ENCODE measurements around the gene PXYLP1. TPM values are rescaled to one million over a fixed set of nuclear protein-coding genes. Genes with fewer than 3 reads are reported as not detected.
A peak's percentile ranks its signal among the peaks of the same experiment; 100 is the strongest.

PXYLP1 gene
- total RNA-seq, 1 donor, result 6.5 TPM

DNA sequence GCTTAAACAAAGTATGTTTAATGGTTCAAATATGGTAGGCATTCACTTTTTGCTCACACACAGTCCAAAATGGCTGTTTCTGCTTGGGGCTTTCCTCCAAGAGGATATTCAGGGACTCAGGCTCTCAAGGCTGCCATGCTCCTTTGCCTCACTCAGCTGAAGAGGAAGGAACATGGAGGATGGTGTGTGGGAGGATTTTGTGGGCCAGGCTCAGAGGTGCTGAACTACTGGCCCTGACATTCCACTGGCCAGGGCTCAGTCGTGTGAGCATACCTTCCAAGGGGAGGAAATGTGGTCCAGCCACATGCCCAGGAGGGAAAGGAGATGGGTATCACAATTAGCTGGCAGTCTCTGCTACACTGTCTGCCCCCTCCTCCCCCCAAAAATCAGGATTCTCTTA lies 8.7 kb downstream of the PXYLP1 start:
- Histone ChIP-seq H3K27ac (ENCODE audit: low read depth, low read length) (no peak overlapping the region), H3K4me2 (ENCODE audit: insufficient read depth, low read length) (peak overlapping the region; percentile 24)

DNA sequence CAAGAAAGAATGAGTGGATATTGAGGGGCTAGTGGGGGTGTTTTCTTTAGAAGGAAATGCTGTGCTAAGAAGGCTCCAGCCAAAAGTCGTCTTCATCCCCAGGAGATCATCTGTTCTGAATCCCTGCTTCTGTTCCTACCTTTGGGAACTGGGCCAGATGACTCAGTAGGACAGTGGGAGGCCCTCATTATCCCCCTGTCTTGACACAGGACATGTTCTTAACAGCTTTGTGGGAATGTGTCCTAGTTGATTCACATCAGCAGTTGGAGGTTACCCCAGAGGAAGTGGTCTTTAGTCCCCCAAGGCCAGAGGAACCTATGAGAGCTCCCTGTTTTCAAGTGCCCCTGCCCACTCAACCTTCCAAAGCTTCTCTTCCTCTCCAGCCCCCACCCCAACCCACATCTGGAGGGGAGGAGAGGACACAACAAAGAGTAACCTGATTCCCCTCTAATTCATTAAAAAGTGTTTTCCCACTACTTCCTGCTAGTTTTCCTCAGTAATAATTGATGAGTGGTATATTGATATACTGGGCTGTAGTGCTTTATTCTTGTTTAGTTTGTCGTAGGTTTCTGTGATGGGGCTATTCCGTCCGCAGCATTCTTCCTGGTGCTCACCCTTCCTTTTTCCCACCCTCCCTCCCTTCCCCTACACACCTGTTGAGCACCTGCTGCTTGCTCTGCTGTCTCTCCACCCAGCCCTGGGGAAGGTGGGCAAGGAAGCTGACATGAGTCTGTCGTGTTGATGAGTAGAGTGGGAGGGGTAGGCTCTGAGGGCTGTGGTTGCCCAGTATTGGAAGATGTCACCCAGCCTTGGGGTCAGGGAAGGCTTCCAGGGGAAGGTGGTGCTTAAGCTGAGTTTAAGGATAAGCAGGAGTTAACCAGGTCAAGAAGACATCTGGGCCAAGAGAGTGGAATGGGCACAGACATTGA lies 9.3 kb downstream of the PXYLP1 start:
- H3K4me3 ChIP-seq (ENCODE audit: insufficient read depth, low read length), result no peak overlapping the region
- H3K4me2 ChIP-seq (ENCODE audit: insufficient read depth, low read length), result peak overlapping the region; percentile 24
- H4K20me1 ChIP-seq (ENCODE audit: insufficient read depth, low read length), result no peaks in the 10 kb centered on the region
- no peaks in the 10 kb centered on the region for H3K36me3 ChIP-seq (ENCODE audit: insufficient read depth, low read length)
- no peaks in the 10 kb centered on the region for H3K9me3 ChIP-seq (ENCODE audit: low read depth, low read length)
- H3K27me3 ChIP-seq (ENCODE audit: insufficient read depth, low read length), result no peaks in the 10 kb centered on the region
- H3K79me2 ChIP-seq (ENCODE audit: insufficient read depth, low read length), result no peaks in the 10 kb centered on the region
- no peak for DNase-seq (ENCODE audit: insufficient read length, low spot score, missing footprints)
- peaks cover 29% of the 10 kb centered on the region for H3K4me1 ChIP-seq (ENCODE audit: insufficient read depth, low read length)
- TF ChIP-seq, protein P1, sequence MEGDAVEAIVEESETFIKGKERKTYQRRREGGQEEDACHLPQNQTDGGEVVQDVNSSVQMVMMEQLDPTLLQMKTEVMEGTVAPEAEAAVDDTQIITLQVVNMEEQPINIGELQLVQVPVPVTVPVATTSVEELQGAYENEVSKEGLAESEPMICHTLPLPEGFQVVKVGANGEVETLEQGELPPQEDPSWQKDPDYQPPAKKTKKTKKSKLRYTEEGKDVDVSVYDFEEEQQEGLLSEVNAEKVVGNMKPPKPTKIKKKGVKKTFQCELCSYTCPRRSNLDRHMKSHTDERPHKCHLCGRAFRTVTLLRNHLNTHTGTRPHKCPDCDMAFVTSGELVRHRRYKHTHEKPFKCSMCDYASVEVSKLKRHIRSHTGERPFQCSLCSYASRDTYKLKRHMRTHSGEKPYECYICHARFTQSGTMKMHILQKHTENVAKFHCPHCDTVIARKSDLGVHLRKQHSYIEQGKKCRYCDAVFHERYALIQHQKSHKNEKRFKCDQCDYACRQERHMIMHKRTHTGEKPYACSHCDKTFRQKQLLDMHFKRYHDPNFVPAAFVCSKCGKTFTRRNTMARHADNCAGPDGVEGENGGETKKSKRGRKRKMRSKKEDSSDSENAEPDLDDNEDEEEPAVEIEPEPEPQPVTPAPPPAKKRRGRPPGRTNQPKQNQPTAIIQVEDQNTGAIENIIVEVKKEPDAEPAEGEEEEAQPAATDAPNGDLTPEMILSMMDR (IDR thresholded peaks at IDR 0.05; ENCODE audit: extremely low read depth, low read depth, low read length), result no peak
- no peak overlapping the region for H3K27ac ChIP-seq (ENCODE audit: low read depth, low read length)
- H2AFZ ChIP-seq (ENCODE audit: low read length), result no peak overlapping the region

More for the DNA sequence above, 8.7 kb downstream of the PXYLP1 start:
- peak overlapping the region; percentile 18 for H2AFZ ChIP-seq (ENCODE audit: low read length)
- no peaks in the 10 kb centered on the region for H3K79me2 ChIP-seq (ENCODE audit: insufficient read depth, low read length)
- DNase-seq (ENCODE audit: insufficient read length, low spot score, missing footprints), result no peak
- H3K36me3 ChIP-seq (ENCODE audit: insufficient read depth, low read length), result no peaks in the 10 kb centered on the region
- TF ChIP-seq, protein P1 (IDR thresholded peaks at IDR 0.05; ENCODE audit: extremely low read depth, low read depth, low read length), result no peak
- H3K4me1 ChIP-seq (ENCODE audit: insufficient read depth, low read length), result peaks cover 29% of the 10 kb centered on the region
- no peak overlapping the region for H3K4me3 ChIP-seq (ENCODE audit: insufficient read depth, low read length)
- no peaks in the 10 kb centered on the region for H3K27me3 ChIP-seq (ENCODE audit: insufficient read depth, low read length)
- no peaks in the 10 kb centered on the region for H3K9me3 ChIP-seq (ENCODE audit: low read depth, low read length)
- H4K20me1 ChIP-seq (ENCODE audit: insufficient read depth, low read length), result no peaks in the 10 kb centered on the region

DNA sequence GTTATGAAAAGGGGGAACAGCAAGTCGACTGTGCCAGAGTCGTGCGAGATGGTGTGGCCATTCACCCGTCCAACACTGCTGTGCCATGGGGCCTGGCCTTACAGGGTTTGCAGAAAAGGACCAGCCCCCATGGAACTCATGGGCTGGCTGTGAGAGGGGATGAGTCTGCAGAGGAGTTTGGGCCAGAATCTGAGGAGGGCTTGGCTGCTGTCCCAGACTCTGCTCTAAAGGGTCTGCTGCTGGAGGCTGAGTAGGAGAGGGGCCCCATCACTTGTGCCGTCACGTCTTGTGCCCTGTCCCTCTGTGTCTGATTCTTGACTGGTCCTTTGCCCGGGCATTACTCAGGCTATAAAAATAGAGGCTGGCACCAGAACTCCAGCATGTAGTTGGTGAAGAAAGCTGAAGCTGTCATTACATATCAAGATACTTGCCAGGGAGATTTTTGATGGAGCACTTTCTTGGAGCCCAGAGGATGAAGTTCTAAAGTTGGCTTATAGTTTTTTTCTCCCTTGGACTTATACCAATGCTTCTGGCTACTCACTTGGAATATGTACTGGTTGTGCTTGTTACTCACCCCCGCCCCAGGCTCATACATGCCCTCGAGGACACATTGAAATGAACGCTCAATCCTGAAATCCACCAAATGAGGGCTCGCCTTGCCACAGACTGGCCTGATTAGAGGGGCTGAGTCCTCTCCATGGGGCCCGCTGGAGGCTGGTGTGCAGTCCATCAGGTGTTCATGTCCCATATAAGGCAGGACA lies 10.2 kb downstream of the PXYLP1 start:
- Histone ChIP-seq H3K4me2 (ENCODE audit: insufficient read depth, low read length) (no peak overlapping the region), H3K4me3 (ENCODE audit: insufficient read depth, low read length) (no peak overlapping the region), H3K27ac (ENCODE audit: low read depth, low read length) (no peak overlapping the region), H3K9me3 (ENCODE audit: low read depth, low read length) (no peaks in the 10 kb centered on the region), H3K27me3 (ENCODE audit: insufficient read depth, low read length) (no peaks in the 10 kb centered on the region), H2AFZ (ENCODE audit: low read length) (no peak overlapping the region), H3K4me1 (ENCODE audit: insufficient read depth, low read length) (peaks cover 29% of the 10 kb centered on the region), H4K20me1 (ENCODE audit: insufficient read depth, low read length) (no peaks in the 10 kb centered on the region), H3K79me2 (ENCODE audit: insufficient read depth, low read length) (no peaks in the 10 kb centered on the region), H3K36me3 (ENCODE audit: insufficient read depth, low read length) (no peaks in the 10 kb centered on the region)
- TF ChIP-seq, protein P1 (IDR thresholded peaks at IDR 0.05; ENCODE audit: extremely low read depth, low read depth, low read length), result no peak
- DNase-seq (ENCODE audit: insufficient read length, low spot score, missing footprints), result no peak

Data from osteoblast (primary cell).